SK-N-MC (cell line): Measurements from ENCODE around the gene HADHB.

Experiments
- EZH2 ChIP-seq: fragments of 200-600 bp; sonication (generic); IDR thresholded peaks from one replicate; pipeline ENCODE4 v1.6.1; 2017; ENCODE audit warnings: antibody characterized with exemption
- POLR2AphosphoS5 ChIP-seq: IDR thresholded peaks from 2 replicates; pipeline ENCODE4 v1.6.1; 2012; ENCODE audit warnings: mild to moderate bottlenecking, low read depth, low read length, borderline replicate concordance

DNA sequence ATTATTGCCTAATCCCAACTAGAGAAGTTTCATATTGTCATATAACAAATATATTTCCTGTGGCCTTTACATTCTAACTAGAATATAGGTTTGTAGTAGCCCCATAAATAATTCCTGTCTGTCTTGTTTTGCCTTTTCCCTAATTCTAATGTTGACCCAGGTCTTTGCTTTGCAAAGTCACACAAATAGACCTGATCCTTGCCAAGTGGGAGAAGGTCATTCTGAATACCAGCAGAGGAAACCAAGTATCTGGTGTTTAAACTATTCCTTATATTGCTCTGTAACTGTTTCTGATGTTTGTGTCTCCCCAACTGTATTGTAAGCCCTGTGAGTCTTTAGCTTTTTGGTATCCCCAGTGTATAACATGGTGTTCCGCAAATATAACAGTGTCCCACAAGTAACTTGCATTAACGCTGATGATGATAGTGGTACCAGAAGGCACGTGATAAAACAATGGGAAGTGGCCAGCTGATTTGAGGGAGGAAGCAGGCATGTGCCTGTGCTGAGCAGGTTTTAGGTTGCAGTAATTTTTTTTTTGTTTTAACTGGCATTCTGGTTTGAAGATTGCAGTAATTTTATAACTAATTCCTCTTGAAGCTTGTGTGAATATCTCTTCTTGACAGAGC lies 11.1 kb downstream of the HADHB start:
- TF ChIP-seq POLR2AphosphoS5 (no peak), EZH2 (no peak)
